Hepatocyte (in vitro differentiated cells): ENCODE data around the gene TMEM255A. TPM values are rescaled to one million over a fixed set of nuclear protein-coding genes. Genes with fewer than 3 reads are reported as not detected.

Experiments
- DNase-seq: peaks from one replicate; pipeline ENCODE4 v3.0.0-alpha.2; 2016; ENCODE audit warnings: low spot score
- H2AFZ ChIP-seq: fragments of 200-600 bp; sonication (generic); 2 replicates; pipeline ENCODE4 v1.6.0; 2016; ENCODE audit warnings: antibody characterized with exemption, mild to moderate bottlenecking
- H3K27ac ChIP-seq: fragments of 200-600 bp; sonication (generic); 2 replicates; pipeline ENCODE4 v1.5.1; 2016; ENCODE audit warnings: mild to moderate bottlenecking
- H3K27me3 ChIP-seq: fragments of 200-600 bp; sonication (generic); 2 replicates; pipeline ENCODE4 v1.6.1; 2016
- H3K36me3 ChIP-seq: fragments of 200-600 bp; sonication (generic); replicated peaks from 2 replicates; pipeline ENCODE4 v1.5.1; 2016; ENCODE audit warnings: low read depth; ENCODE audit not compliant: insufficient read depth
- H3K4me1 ChIP-seq: fragments of 200-600 bp; sonication (generic); 2 replicates; pipeline ENCODE4 v1.5.1; 2016; ENCODE audit warnings: mild to moderate bottlenecking, moderate library complexity; ENCODE audit not compliant: insufficient read depth
- H3K4me2 ChIP-seq: fragments of 200-600 bp; sonication (generic); 2 replicates; pipeline ENCODE4 v1.6.0; 2016
- H3K4me3 ChIP-seq: fragments of 200-600 bp; sonication (generic); 2 replicates; pipeline ENCODE4 v1.5.1; 2016; ENCODE audit warnings: mild to moderate bottlenecking
- H3K79me2 ChIP-seq: fragments of 200-600 bp; sonication (generic); 2 replicates; pipeline ENCODE4 v1.6.0; 2017; ENCODE audit warnings: mild to moderate bottlenecking
- H3K9me2 ChIP-seq: fragments of 200-600 bp; sonication (generic); replicated peaks from 2 replicates; pipeline ENCODE4 v1.6.0; 2017; ENCODE audit warnings: mild to moderate bottlenecking; ENCODE audit not compliant: insufficient read depth
- H3K9me3 ChIP-seq: fragments of 200-600 bp; sonication (generic); 2 replicates; pipeline ENCODE4 v1.5.1; 2016; ENCODE audit warnings: low read depth, mild to moderate bottlenecking
- H4K20me1 ChIP-seq: fragments of 200-600 bp; sonication (generic); 2 replicates; pipeline ENCODE4 v1.6.0; 2016; ENCODE audit warnings: mild to moderate bottlenecking; ENCODE audit not compliant: insufficient read depth, poor library complexity, severe bottlenecking
- EZH2 ChIP-seq: fragments of 200-600 bp; sonication (generic); IDR thresholded peaks from 2 replicates; pipeline ENCODE4 v1.6.1; 2016; ENCODE audit warnings: antibody characterized with exemption, mild to moderate bottlenecking, borderline replicate concordance
- EZH2phosphoT487 ChIP-seq: fragments of 200-600 bp; sonication (generic); IDR thresholded peaks from one replicate; pipeline ENCODE4 v1.6.1; 2018; ENCODE audit warnings: antibody characterized with exemption, mild to moderate bottlenecking, low read depth, moderate library complexity; ENCODE audit not compliant: unreplicated experiment, severe bottlenecking
- WGBS: methylation state at CpG from one replicate; pipeline ENCODE4 v1.1.6; 2016; ENCODE audit warnings: low lambda C conversion rate; ENCODE audit errors: missing lambda C conversion rate; 5-methylcytosine and 5-hydroxymethylcytosine counted together
- polyA plus RNA-seq: library from polyadenylated mRNA; unstranded; fragments of >200 nt; fragmentation: Nextera tagmentation; extraction: Ambion mirVana; gene quantifications from 2 replicates; pipeline ENCODE4 v1.2.1, GENCODE V29; 2016
- total RNA-seq: library from RNA; depleted of rRNA; stranded (reverse); fragments of >200 nt; gene quantifications from 2 replicates; pipeline ENCODE4 v1.2.3, GENCODE V29; 2014
- TF ChIP-seq, protein P1 (sequence below): fragments of 200-600 bp; sonication (generic); IDR thresholded peaks from 2 replicates; pipeline ENCODE4 v1.5.1; 2016; ENCODE audit warnings: antibody characterized with exemption, mild to moderate bottlenecking; ENCODE audit not compliant: poor library complexity

TMEM255A gene
- total and polyA plus RNA-seq, 2 experiments from 2014 or later, result 0.77 to 2.2 TPM

GRCh38 chrX:120308558-120308957, 2.7 kb downstream of the TMEM255A start:
- TF ChIP-seq EZH2phosphoT487, result no peak
- TF ChIP-seq, protein P1, sequence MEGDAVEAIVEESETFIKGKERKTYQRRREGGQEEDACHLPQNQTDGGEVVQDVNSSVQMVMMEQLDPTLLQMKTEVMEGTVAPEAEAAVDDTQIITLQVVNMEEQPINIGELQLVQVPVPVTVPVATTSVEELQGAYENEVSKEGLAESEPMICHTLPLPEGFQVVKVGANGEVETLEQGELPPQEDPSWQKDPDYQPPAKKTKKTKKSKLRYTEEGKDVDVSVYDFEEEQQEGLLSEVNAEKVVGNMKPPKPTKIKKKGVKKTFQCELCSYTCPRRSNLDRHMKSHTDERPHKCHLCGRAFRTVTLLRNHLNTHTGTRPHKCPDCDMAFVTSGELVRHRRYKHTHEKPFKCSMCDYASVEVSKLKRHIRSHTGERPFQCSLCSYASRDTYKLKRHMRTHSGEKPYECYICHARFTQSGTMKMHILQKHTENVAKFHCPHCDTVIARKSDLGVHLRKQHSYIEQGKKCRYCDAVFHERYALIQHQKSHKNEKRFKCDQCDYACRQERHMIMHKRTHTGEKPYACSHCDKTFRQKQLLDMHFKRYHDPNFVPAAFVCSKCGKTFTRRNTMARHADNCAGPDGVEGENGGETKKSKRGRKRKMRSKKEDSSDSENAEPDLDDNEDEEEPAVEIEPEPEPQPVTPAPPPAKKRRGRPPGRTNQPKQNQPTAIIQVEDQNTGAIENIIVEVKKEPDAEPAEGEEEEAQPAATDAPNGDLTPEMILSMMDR, result no peak
- TF ChIP-seq EZH2, result no peak
- Histone ChIP-seq H3K4me2 (peak overlapping the region; percentile 87), H3K9me3 (no peaks in the 10 kb centered on the region), H3K36me3 (no peaks in the 10 kb centered on the region), H3K9me2 (no peaks in the 10 kb centered on the region), H3K4me3 (no peak overlapping the region), H2AFZ (no peak overlapping the region), H3K27ac (no peak overlapping the region), H4K20me1 (no peaks in the 10 kb centered on the region), H3K4me1 (no peaks in the 10 kb centered on the region), H3K79me2 (no peaks in the 10 kb centered on the region), H3K27me3 (peaks cover 21% of the 10 kb centered on the region)
- 46% methylated on average over 11 of the region's 12 CpGs for WGBS
- DNase-seq, result peak; percentile 23

- Histone ChIP-seq H4K20me1 (no peaks in the 10 kb centered on the region), H3K9me2 (no peaks in the 10 kb centered on the region), H3K27ac (no peak overlapping the region), H3K27me3 (peaks cover 21% of the 10 kb centered on the region), H2AFZ (no peak overlapping the region), H3K4me1 (no peaks in the 10 kb centered on the region), H3K36me3 (no peaks in the 10 kb centered on the region), H3K9me3 (no peaks in the 10 kb centered on the region), H3K4me3 (no peak overlapping the region), H3K4me2 (no peak overlapping the region), H3K79me2 (no peaks in the 10 kb centered on the region)
- no peak for DNase-seq
- WGBS, result 72% methylated on average over 2 of the region's 2 CpGs
- no peak for TF ChIP-seq EZH2
- TF ChIP-seq EZH2phosphoT487, result no peak
- TF ChIP-seq, protein P1, result no peak
These were observed 4.6 kb downstream of the TMEM255A start for GRCh38 chrX:120306630-120307029.

GRCh38 chrX:120305531-120306141, 5.6 kb downstream of the TMEM255A start:
- no peak overlapping the region for H3K4me3 ChIP-seq
- DNase-seq, result peak; percentile 4
- TF ChIP-seq EZH2phosphoT487 (no peak), EZH2 (no peak)
- TF ChIP-seq, protein P1, result no peak
- no peak overlapping the region for H2AFZ ChIP-seq
- no peaks in the 10 kb centered on the region for H3K9me2 ChIP-seq
- no peaks in the 10 kb centered on the region for H3K79me2 ChIP-seq
- H3K4me1 ChIP-seq, result no peaks in the 10 kb centered on the region
- H3K27me3 ChIP-seq, result peaks cover 21% of the 10 kb centered on the region
- no peaks in the 10 kb centered on the region for H3K9me3 ChIP-seq
- 40% methylated on average over 7 of the region's 11 CpGs for WGBS
- H3K36me3 ChIP-seq, result no peaks in the 10 kb centered on the region
- H3K27ac ChIP-seq, result no peak overlapping the region
- no peak overlapping the region for H3K4me2 ChIP-seq
- H4K20me1 ChIP-seq, result no peaks in the 10 kb centered on the region

DNA sequence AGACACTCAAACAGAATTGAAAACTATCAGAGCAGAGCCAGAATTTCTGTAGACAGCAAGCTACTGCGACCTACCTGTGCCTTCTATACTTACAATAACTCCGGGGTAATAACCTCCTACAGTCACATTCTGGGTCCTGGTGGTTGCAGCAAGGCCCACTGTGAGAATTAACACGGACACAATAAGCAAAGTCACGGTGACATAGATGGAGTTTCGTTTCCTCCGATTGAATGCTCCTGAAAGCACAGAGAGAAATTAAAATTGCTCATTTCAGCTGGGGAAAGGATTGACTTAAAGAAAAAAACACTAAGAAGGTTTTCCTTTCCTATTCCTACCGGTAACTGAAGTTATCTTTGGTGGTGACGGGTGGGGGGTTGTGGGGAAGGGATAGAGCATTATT, 7.0 kb downstream of the TMEM255A start:
- Histone ChIP-seq H3K9me2 (no peaks in the 10 kb centered on the region), H3K27me3 (peaks cover 20% of the 10 kb centered on the region), H3K79me2 (no peaks in the 10 kb centered on the region), H3K4me1 (no peaks in the 10 kb centered on the region), H2AFZ (no peak overlapping the region), H3K27ac (no peak overlapping the region), H3K9me3 (no peaks in the 10 kb centered on the region), H4K20me1 (no peaks in the 10 kb centered on the region), H3K4me3 (no peak overlapping the region), H3K36me3 (no peaks in the 10 kb centered on the region), H3K4me2 (no peak overlapping the region)
- TF ChIP-seq, protein P1, result no peak
- TF ChIP-seq EZH2phosphoT487 (no peak), EZH2 (no peak)
- peak; percentile 0 for DNase-seq
- 74% methylated on average over 8 of the region's 8 CpGs for WGBS
